ENCODE measurements around the gene MINDY2. TPM values are rescaled to one million over a fixed set of nuclear protein-coding genes. Genes with fewer than 3 reads are reported as not detected.
A peak's percentile ranks its signal among the peaks of the same experiment; 100 is the strongest.

The MINDY2 gene
- total RNA-seq, 1 donor, result 66.5 TPM

- no peak overlapping the region for H3K4me3 ChIP-seq (ENCODE audit: low read depth, low read length)
- no peak for DNase-seq (ENCODE audit: low read depth)
- TF ChIP-seq, protein P1, sequence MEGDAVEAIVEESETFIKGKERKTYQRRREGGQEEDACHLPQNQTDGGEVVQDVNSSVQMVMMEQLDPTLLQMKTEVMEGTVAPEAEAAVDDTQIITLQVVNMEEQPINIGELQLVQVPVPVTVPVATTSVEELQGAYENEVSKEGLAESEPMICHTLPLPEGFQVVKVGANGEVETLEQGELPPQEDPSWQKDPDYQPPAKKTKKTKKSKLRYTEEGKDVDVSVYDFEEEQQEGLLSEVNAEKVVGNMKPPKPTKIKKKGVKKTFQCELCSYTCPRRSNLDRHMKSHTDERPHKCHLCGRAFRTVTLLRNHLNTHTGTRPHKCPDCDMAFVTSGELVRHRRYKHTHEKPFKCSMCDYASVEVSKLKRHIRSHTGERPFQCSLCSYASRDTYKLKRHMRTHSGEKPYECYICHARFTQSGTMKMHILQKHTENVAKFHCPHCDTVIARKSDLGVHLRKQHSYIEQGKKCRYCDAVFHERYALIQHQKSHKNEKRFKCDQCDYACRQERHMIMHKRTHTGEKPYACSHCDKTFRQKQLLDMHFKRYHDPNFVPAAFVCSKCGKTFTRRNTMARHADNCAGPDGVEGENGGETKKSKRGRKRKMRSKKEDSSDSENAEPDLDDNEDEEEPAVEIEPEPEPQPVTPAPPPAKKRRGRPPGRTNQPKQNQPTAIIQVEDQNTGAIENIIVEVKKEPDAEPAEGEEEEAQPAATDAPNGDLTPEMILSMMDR (IDR thresholded peaks at IDR 0.05; ENCODE audit: insufficient read depth, low read depth, low read length), result no peak
These were observed 15.8 kb upstream of the MINDY2 start for GRCh38 chr15:58755350-58755749.

DNA sequence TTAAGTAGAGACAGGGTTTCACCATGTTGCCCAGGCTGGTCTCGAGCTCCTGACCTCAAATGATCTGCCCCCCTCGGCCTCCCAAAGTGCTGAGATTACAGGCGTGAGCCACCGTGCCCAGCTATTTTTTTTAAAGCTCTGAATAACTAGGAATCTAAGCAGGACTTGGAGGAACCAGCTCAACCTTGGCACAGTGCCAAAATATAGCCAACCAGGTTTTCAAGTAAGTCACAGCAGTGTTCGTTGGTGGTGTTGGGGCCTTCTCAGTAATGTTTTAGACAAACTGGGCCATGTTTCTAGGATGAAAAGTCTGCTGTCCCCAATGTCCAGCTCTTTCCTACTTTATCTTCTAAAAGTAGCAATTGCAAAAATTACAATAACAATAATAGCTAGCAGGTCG lies 15.1 kb upstream of the MINDY2 start:
- TF ChIP-seq, protein P1 (IDR thresholded peaks at IDR 0.05; ENCODE audit: insufficient read depth, low read depth, low read length), result no peak
- H3K4me3 ChIP-seq (ENCODE audit: low read depth, low read length), result no peak overlapping the region
- no peak for DNase-seq (ENCODE audit: low read depth)

DNA sequence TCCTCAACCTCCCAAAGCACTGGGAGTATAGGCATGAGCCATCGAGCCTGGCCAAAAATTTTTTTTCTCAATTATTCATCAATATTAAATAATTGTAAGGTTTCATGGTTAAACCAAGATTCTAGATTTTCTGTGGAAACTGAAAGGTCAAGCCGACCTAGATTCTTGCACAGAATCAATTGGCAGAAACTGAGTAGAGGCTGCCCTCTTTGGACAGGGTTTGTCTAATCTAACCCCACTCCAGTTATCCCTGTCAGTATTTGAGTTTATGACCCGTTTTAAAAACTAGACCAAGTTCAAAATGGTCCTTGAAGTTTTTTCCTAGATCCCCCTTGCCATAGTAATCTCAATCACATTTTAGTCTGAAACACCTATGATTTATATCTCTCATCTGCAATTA lies 13.0 kb upstream of the MINDY2 start:
- DNase-seq (ENCODE audit: low read depth), result peak; percentile 58

DNA sequence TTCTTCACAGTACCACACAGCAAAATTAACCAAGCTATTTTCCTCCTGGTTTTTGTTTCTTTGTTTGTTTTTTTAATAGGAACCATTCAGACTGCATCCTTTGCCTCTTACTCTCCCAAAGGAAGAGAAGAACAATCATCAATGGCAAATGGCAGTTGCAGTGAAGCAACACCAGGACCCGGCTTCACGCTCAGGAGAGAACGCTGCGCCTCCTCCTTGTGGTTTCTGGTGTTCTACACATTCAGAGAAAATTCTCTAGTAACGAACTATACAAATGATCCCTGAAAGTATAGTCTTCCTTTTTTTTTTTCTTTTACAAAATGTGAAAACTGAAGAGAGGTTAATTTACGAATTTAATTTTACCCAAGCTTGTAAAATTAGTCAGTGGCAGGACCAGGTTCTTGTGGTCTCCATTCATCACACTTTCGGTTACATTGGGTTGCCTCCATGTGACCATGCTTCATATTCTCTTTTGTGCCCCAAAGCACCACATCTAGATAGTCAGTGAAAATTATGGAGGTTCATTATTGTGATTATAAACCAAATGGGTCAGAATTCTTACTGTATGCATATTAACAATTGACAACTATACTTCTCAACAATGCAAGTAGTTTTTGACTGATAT lies 10.6 kb upstream of the MINDY2 start:
- H3K4me3 ChIP-seq (ENCODE audit: low read depth, low read length), result no peak overlapping the region
- no peak for DNase-seq (ENCODE audit: low read depth)
- TF ChIP-seq, protein P1 (IDR thresholded peaks at IDR 0.05; ENCODE audit: insufficient read depth, low read depth, low read length), result no peak

More for the DNA sequence above, 13.0 kb upstream of the MINDY2 start:
- H3K4me3 ChIP-seq (ENCODE audit: low read depth, low read length), result no peak overlapping the region
- TF ChIP-seq, protein P1 (IDR thresholded peaks at IDR 0.05; ENCODE audit: insufficient read depth, low read depth, low read length), result peak; percentile 50

- TF ChIP-seq, protein P1 (IDR thresholded peaks at IDR 0.05; ENCODE audit: insufficient read depth, low read depth, low read length), result peak; percentile 6
- no peak for DNase-seq (ENCODE audit: low read depth)
- H3K4me3 ChIP-seq (ENCODE audit: low read depth, low read length), result no peak overlapping the region
These were observed 10.1 kb upstream of the MINDY2 start for GRCh38 chr15:58761010-58761388.

DNA sequence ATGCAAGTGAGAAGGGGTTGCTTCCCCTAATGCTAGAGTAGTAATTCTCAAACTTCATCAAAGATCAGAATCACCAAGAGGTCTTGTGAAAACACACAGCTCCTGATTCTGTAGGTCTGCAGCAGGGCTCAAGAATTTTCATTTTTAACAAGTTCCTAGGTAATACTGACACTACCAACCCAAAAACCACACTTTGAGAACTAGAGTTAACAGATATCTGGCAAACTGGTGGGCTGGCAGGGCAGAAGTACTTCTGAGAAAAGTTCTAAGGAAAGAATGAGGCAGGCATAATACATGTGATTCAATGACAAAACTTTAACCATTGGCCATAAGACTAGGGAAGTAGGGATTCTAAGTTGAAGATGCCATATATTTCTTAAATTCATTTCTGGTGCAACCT lies 8.8 kb upstream of the MINDY2 start:
- TF ChIP-seq, protein P1 (IDR thresholded peaks at IDR 0.05; ENCODE audit: insufficient read depth, low read depth, low read length), result no peak
- no peak for DNase-seq (ENCODE audit: low read depth)
- no peak overlapping the region for H3K4me3 ChIP-seq (ENCODE audit: low read depth, low read length)

DNA sequence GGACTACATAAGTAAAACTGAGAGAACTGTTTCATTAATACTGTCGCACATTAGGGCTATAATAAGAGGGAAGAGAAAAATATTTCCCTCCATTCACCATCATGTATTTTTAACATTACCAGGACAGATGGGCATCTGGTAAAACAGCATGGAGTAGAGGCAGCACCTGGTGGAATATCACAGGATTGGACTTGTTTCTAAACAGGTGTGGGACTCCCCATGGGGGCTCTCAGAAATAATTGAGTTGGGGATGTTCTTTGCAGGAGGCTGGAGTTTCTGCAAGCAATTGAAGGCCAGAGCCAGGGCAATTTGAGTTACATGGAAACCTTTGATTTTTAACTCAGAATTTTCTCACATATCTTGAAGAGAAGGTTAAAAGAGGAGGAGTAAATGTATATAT lies 8.4 kb upstream of the MINDY2 start:
- TF ChIP-seq, protein P1 (IDR thresholded peaks at IDR 0.05; ENCODE audit: insufficient read depth, low read depth, low read length), result no peak
- no peak overlapping the region for H3K4me3 ChIP-seq (ENCODE audit: low read depth, low read length)
- DNase-seq (ENCODE audit: low read depth), result no peak

Measured in fibroblast of villous mesenchyme (primary cell).